DOHH2 (cell line): ENCODE measurements around the gene PLAAT3.

ENCODE experiments used
- EZH2phosphoT487 ChIP-seq: fragments of 200-600 bp; sonication (generic); IDR thresholded peaks from 2 replicates; pipeline ENCODE4 v1.6.1; 2017; ENCODE audit warnings: borderline replicate concordance, mild to moderate bottlenecking, antibody characterized with exemption, low read length, moderate library complexity, mixed read lengths
- TF ChIP-seq, protein P1 (sequence below): fragments of 200-600 bp; sonication (generic); IDR thresholded peaks from one replicate; pipeline ENCODE4 v1.5.1; 2014; ENCODE audit warnings: antibody characterized with exemption, mild to moderate bottlenecking, low read depth, low read length; ENCODE audit not compliant: poor library complexity, severe bottlenecking

- TF ChIP-seq, protein P1, sequence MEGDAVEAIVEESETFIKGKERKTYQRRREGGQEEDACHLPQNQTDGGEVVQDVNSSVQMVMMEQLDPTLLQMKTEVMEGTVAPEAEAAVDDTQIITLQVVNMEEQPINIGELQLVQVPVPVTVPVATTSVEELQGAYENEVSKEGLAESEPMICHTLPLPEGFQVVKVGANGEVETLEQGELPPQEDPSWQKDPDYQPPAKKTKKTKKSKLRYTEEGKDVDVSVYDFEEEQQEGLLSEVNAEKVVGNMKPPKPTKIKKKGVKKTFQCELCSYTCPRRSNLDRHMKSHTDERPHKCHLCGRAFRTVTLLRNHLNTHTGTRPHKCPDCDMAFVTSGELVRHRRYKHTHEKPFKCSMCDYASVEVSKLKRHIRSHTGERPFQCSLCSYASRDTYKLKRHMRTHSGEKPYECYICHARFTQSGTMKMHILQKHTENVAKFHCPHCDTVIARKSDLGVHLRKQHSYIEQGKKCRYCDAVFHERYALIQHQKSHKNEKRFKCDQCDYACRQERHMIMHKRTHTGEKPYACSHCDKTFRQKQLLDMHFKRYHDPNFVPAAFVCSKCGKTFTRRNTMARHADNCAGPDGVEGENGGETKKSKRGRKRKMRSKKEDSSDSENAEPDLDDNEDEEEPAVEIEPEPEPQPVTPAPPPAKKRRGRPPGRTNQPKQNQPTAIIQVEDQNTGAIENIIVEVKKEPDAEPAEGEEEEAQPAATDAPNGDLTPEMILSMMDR: no peak
- TF ChIP-seq EZH2phosphoT487: no peak
These were observed 82.1 kb downstream of the PLAAT3 start for GRCh38 chr11:63532117-63532516.
